ENCODE results near the gene PPP6R3. TPM values are rescaled to one million over a fixed set of nuclear protein-coding genes. Genes with fewer than 3 reads are reported as not detected.
"Not testable (repeated sequence)": the region's sequence is repeated elsewhere in the genome, so short reads cannot be mapped to it uniquely, and the experiment has no call there.

PPP6R3 gene
- total RNA-seq, 1 experiment from 2014 or later: 140 TPM

DNA sequence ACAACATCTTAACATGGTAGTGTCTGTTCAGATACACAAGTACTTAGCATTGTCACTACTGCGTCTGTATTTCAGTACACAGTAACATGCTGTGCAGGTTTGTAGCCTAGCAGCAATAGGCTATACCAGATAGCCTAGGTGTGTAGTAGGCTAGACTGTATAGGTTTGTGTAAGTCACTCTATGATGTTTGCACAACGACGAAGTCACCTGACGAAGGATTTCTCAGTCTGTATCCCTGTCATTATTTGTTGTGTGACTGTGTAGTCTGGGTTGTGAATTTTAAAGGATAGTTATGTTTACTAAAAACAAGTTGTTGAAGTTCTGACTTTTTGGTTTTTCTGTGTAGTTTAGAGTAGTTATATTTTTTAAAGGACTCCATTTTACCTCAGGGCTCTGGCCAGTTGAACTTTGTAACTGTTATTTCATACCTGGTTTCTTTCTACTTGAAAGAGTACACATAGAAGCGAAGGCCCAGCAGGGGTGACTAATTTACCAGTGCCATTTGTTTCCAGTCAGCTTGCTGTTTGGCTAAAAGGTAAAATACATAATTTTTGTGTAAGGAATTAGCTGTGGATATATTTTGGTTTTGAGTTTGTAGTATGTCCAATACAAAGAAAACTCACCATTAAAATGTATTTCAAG lies 72.3 kb downstream of the PPP6R3 start:
- no peaks in the 10 kb centered on the region for H3K9me3 ChIP-seq (ENCODE audit: low read length)
- peaks cover 8% of the 10 kb centered on the region for H3K4me1 ChIP-seq (ENCODE audit: low read length)
- no peaks in the 10 kb centered on the region for H3K9me2 ChIP-seq (replicated peaks; ENCODE audit: insufficient read depth, low read length)
- no peaks in the 10 kb centered on the region for H3K27me3 ChIP-seq (ENCODE audit: low read length)
- no peak for DNase-seq
- H3K4me2 ChIP-seq (ENCODE audit: low read depth, low read length, poor library complexity, severe bottlenecking): no peak overlapping the region
- peaks cover 17% of the 10 kb centered on the region; the same call in 1 of the 2 replicates for H3K36me3 ChIP-seq (ENCODE audit: insufficient read depth, low read length)
- peaks cover 99% of the 10 kb centered on the region for H3K79me2 ChIP-seq (ENCODE audit: low read length)
- H3K27ac ChIP-seq (ENCODE audit: low read length): no peak overlapping the region
- H4K20me1 ChIP-seq (ENCODE audit: insufficient read depth, low read depth, low read length): peaks cover 31% of the 10 kb centered on the region
- no peak overlapping the region for H2AFZ ChIP-seq (ENCODE audit: low read length)
- no peak overlapping the region for H3K4me3 ChIP-seq (ENCODE audit: low read length)
- H3K9ac ChIP-seq (ENCODE audit: low read length): no peak overlapping the region

DNA sequence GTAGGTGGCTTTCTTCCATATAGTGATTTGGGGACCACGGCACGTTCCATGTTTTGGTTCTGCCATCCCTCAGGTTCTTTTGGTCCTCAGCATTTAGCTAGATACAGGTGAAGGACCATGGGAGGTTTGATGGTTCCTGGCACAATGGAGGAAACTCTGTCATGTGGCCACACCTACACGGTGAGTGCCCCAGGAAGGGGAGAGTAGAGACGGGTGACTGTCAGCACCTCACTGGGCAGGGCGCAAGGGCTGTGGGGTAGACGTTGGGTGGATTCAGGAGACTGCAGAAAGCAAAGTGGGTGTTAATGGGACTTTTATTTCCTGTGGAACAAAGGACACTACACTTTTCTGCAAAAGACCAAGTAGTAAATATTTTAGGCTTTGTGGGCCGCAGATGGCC lies 73.4 kb downstream of the PPP6R3 start:
- H3K27ac ChIP-seq (ENCODE audit: low read length): no peak overlapping the region

DNA sequence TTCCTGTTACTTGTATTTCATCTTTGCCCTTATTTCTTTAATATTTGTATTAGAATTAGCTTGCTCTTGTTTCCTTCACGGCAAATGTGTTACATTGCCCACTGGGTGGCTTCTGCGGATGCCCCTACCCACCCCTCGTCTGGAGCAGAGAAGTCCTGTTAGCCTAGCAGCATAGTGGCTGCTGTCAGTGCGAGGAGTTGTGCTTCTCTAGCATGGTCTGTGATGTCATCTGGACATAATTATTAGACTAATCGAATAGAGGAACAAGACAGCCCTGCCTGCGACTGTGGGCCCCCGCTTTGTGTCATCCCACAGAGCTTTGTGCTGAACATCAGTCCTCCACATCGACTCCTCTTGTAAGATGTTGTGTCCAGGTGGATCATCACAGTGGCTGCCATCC lies 74.5 kb downstream of the PPP6R3 start:
- no peak overlapping the region for H3K4me3 ChIP-seq (ENCODE audit: low read length)
- peaks cover 8% of the 10 kb centered on the region for H3K4me1 ChIP-seq (ENCODE audit: low read length)
- no peaks in the 10 kb centered on the region for H3K9me3 ChIP-seq (ENCODE audit: low read length)
- H3K27me3 ChIP-seq (ENCODE audit: low read length): no peaks in the 10 kb centered on the region
- no peak overlapping the region for H2AFZ ChIP-seq (ENCODE audit: low read length)
- H3K9me2 ChIP-seq (replicated peaks; ENCODE audit: insufficient read depth, low read length): no peaks in the 10 kb centered on the region
- no peak for DNase-seq
- H3K27ac ChIP-seq (ENCODE audit: low read length): no peak overlapping the region
- peaks cover 99% of the 10 kb centered on the region for H3K79me2 ChIP-seq (ENCODE audit: low read length)
- no peak overlapping the region for H3K4me2 ChIP-seq (ENCODE audit: low read depth, low read length, poor library complexity, severe bottlenecking)
- H3K9ac ChIP-seq (ENCODE audit: low read length): no peak overlapping the region
- H3K36me3 ChIP-seq (ENCODE audit: insufficient read depth, low read length): peaks cover 30% of the 10 kb centered on the region; the same call in 1 of the 2 replicates
- peaks cover 30% of the 10 kb centered on the region for H4K20me1 ChIP-seq (ENCODE audit: insufficient read depth, low read depth, low read length)

More for the DNA sequence above, 73.4 kb downstream of the PPP6R3 start:
- peaks cover 99% of the 10 kb centered on the region for H3K79me2 ChIP-seq (ENCODE audit: low read length)
- peaks cover 24% of the 10 kb centered on the region; the same call in 1 of the 2 replicates for H3K36me3 ChIP-seq (ENCODE audit: insufficient read depth, low read length)
- H3K9ac ChIP-seq (ENCODE audit: low read length): no peak overlapping the region
- H3K4me2 ChIP-seq (ENCODE audit: low read depth, low read length, poor library complexity, severe bottlenecking): no peak overlapping the region
- no peak for DNase-seq
- H3K4me1 ChIP-seq (ENCODE audit: low read length): peaks cover 8% of the 10 kb centered on the region
- H3K9me2 ChIP-seq (replicated peaks; ENCODE audit: insufficient read depth, low read length): no peaks in the 10 kb centered on the region
- no peak overlapping the region for H2AFZ ChIP-seq (ENCODE audit: low read length)
- no peaks in the 10 kb centered on the region for H3K9me3 ChIP-seq (ENCODE audit: low read length)
- no peaks in the 10 kb centered on the region for H3K27me3 ChIP-seq (ENCODE audit: low read length)
- peaks cover 24% of the 10 kb centered on the region for H4K20me1 ChIP-seq (ENCODE audit: insufficient read depth, low read depth, low read length)
- no peak overlapping the region for H3K4me3 ChIP-seq (ENCODE audit: low read length)

DNA sequence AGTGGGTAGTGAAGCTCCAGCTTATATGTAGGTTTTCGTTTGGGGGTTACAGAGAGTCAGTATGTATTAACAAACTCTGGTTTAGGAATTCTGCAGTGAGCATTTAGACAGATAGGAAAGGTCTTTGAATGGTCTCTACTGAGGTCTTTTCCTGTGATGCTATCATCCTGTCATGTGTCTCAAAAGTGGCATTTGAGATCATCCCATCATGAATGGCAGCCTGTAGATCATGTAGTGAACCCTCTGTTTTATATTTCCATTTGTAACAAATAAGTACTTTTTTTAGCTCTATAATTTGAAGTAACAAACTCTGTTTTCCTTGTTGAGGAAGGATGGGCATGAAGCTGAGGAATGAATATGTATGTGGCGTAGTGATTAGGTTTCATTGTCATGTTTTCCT lies 76.2 kb downstream of the PPP6R3 start:
- Histone ChIP-seq H4K20me1 (ENCODE audit: insufficient read depth, low read depth, low read length) (peaks cover 22% of the 10 kb centered on the region), H3K4me2 (ENCODE audit: low read depth, low read length, poor library complexity, severe bottlenecking) (no peak overlapping the region), H3K9me3 (ENCODE audit: low read length) (no peaks in the 10 kb centered on the region), H3K36me3 (ENCODE audit: insufficient read depth, low read length) (peaks cover 27% of the 10 kb centered on the region; the same call in 1 of the 2 replicates), H3K4me3 (ENCODE audit: low read length) (no peak overlapping the region), H3K4me1 (ENCODE audit: low read length) (peaks cover 4% of the 10 kb centered on the region), H3K9me2 (replicated peaks; ENCODE audit: insufficient read depth, low read length) (no peaks in the 10 kb centered on the region), H3K79me2 (ENCODE audit: low read length) (peaks cover 100% of the 10 kb centered on the region), H2AFZ (ENCODE audit: low read length) (no peak overlapping the region), H3K9ac (ENCODE audit: low read length) (no peak overlapping the region), H3K27ac (ENCODE audit: low read length) (no peak overlapping the region), H3K27me3 (ENCODE audit: low read length) (no peaks in the 10 kb centered on the region)
- no peak for DNase-seq

DNA sequence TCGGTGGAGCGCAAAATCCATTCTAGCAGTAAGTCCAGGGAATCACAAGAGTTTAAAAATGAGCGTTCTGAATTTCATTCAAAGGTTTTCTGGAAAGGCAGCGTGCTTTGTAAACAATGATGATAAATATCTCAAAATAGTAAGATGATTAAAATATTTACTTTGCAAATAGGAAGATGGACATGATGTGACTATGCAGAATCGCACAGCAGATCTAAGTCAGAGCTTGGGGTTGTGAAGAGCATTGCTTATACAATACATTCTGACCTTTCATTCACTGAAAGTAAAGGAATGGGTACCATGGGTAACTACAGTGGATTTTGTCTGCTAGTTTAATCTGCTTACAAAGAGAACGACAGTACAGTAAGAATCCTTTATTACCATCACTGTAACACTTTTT lies 77.5 kb downstream of the PPP6R3 start:
- Histone ChIP-seq H3K79me2 (ENCODE audit: low read length) (peaks cover 98% of the 10 kb centered on the region), H3K4me1 (ENCODE audit: low read length) (no peaks in the 10 kb centered on the region), H3K9me2 (replicated peaks; ENCODE audit: insufficient read depth, low read length) (no peaks in the 10 kb centered on the region), H3K9ac (ENCODE audit: low read length) (no peak overlapping the region), H4K20me1 (ENCODE audit: insufficient read depth, low read depth, low read length) (peaks cover 24% of the 10 kb centered on the region), H3K4me2 (ENCODE audit: low read depth, low read length, poor library complexity, severe bottlenecking) (no peak overlapping the region), H3K9me3 (ENCODE audit: low read length) (no peaks in the 10 kb centered on the region), H3K4me3 (ENCODE audit: low read length) (no peak overlapping the region), H3K36me3 (ENCODE audit: insufficient read depth, low read length) (peaks cover 27% of the 10 kb centered on the region; the same call in 1 of the 2 replicates), H2AFZ (ENCODE audit: low read length) (no peak overlapping the region), H3K27me3 (ENCODE audit: low read length) (no peaks in the 10 kb centered on the region), H3K27ac (ENCODE audit: low read length) (no peak overlapping the region)
- no peak for DNase-seq

DNA sequence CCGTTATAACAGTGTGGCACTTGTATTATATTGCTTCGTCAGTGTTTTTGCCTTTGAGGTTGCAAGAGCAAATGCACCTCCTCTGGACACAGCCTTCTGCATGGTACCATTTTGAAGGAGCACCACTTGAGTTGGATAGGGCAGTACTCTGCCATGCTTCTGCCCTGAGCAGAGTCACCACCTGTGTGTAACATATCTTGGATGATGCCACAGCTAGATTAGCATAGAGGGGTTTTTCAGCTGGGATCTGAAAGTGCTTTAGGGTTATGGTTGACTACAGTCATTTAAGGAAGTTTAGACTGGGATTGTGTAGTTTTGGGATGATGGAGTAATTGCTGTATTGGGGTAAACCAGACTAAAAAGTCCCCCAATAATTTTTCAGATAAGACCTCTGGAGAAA lies 78.8 kb downstream of the PPP6R3 start:
- H3K4me3 ChIP-seq (ENCODE audit: low read length): no peak overlapping the region
- no peaks in the 10 kb centered on the region for H3K9me3 ChIP-seq (ENCODE audit: low read length)
- peaks cover 98% of the 10 kb centered on the region for H3K79me2 ChIP-seq (ENCODE audit: low read length)
- no peak overlapping the region for H3K4me2 ChIP-seq (ENCODE audit: low read depth, low read length, poor library complexity, severe bottlenecking)
- H3K27ac ChIP-seq (ENCODE audit: low read length): no peak overlapping the region
- H2AFZ ChIP-seq (ENCODE audit: low read length): no peak overlapping the region
- no peak for DNase-seq
- peaks cover 23% of the 10 kb centered on the region; the same call in 1 of the 2 replicates for H3K36me3 ChIP-seq (ENCODE audit: insufficient read depth, low read length)
- peaks cover 3% of the 10 kb centered on the region for H3K4me1 ChIP-seq (ENCODE audit: low read length)
- no peak overlapping the region for H3K9ac ChIP-seq (ENCODE audit: low read length)
- no peaks in the 10 kb centered on the region for H3K27me3 ChIP-seq (ENCODE audit: low read length)
- H4K20me1 ChIP-seq (ENCODE audit: insufficient read depth, low read depth, low read length): peaks cover 17% of the 10 kb centered on the region
- H3K9me2 ChIP-seq (replicated peaks; ENCODE audit: insufficient read depth, low read length): no peaks in the 10 kb centered on the region

DNA sequence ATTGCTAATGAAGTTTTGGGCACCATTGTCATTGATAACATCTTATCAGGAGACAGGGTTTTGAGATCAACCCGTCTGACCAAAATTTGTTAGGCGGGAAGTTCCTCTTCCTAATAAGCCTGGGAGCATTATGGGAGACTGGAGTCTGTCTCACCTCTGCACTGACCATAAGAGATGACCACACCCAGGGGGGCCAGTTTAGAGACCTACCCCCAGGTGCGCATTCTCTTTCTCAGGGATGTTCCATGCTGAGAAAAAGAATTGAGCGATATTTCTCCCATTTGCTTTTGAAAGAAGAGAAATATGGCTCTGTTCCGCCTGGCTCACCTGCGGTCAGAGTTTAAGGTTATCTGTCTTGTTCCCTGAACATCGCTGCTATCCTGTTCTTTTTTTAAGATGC lies 80.0 kb downstream of the PPP6R3 start:
- H3K9ac ChIP-seq (ENCODE audit: low read length); H2AFZ ChIP-seq (ENCODE audit: low read length); DNase-seq; H3K27ac ChIP-seq (ENCODE audit: low read length); H3K9me2 ChIP-seq (replicated peaks; ENCODE audit: insufficient read depth, low read length); H3K27me3 ChIP-seq (ENCODE audit: low read length); H3K9me3 ChIP-seq (ENCODE audit: low read length); H3K4me3 ChIP-seq (ENCODE audit: low read length); H3K4me2 ChIP-seq (ENCODE audit: low read depth, low read length, poor library complexity, severe bottlenecking): not testable (repeated sequence)
- peaks cover 24% of the 10 kb centered on the region for H4K20me1 ChIP-seq (ENCODE audit: insufficient read depth, low read depth, low read length)
- peaks cover 29% of the 10 kb centered on the region; the same call in 1 of the 2 replicates for H3K36me3 ChIP-seq (ENCODE audit: insufficient read depth, low read length)
- peaks cover 11% of the 10 kb centered on the region for H3K4me1 ChIP-seq (ENCODE audit: low read length)
- peaks cover 98% of the 10 kb centered on the region for H3K79me2 ChIP-seq (ENCODE audit: low read length)

DNA sequence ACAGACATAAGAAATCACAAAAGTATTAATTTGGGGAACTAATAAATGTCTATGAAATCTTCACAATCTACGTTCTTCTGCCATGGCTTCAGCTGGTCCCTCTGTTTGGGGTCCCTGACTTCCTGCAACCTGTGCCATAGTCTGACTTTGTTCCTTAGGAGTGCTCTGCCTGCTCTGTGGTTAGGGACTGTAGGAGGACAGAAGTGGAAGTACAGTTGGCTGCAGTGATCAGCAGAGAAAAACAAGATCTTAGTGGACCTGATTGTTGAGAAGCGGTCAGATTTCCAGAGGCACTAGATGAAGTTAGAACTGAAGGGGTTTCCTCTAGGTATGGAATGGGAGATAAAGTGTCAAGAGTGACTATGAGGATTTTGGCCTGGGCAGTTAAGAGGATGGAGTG lies 80.6 kb downstream of the PPP6R3 start:
- Histone ChIP-seq H3K4me1 (ENCODE audit: low read length) (peaks cover 11% of the 10 kb centered on the region), H3K27me3 (ENCODE audit: low read length) (no peaks in the 10 kb centered on the region), H3K36me3 (ENCODE audit: insufficient read depth, low read length) (peaks cover 31% of the 10 kb centered on the region; the same call in 1 of the 2 replicates), H3K4me2 (ENCODE audit: low read depth, low read length, poor library complexity, severe bottlenecking) (no peak overlapping the region), H3K9ac (ENCODE audit: low read length) (no peak overlapping the region), H3K9me2 (replicated peaks; ENCODE audit: insufficient read depth, low read length) (no peaks in the 10 kb centered on the region), H3K9me3 (ENCODE audit: low read length) (no peaks in the 10 kb centered on the region), H2AFZ (ENCODE audit: low read length) (no peak overlapping the region), H3K4me3 (ENCODE audit: low read length) (no peak overlapping the region), H3K27ac (ENCODE audit: low read length) (no peak overlapping the region), H3K79me2 (ENCODE audit: low read length) (peaks cover 98% of the 10 kb centered on the region), H4K20me1 (ENCODE audit: insufficient read depth, low read depth, low read length) (peaks cover 25% of the 10 kb centered on the region)
- DNase-seq: no peak
